H1 (cell line): ENCODE measurements around the gene UBE2D3. TPM values are rescaled to one million over a fixed set of nuclear protein-coding genes. Genes with fewer than 3 reads are reported as not detected.

Source experiments
- EGR1 ChIP-seq: IDR thresholded peaks from 2 replicates; pipeline ENCODE4 v1.6.1; 2011; ENCODE audit warnings: low read depth, low read length, borderline replicate concordance
- polyA plus RNA-seq, 7 experiments: library from polyadenylated mRNA; depleted of rRNA in 3 of 7; stranded (reverse) in 5 of 7; unstranded in 2 of 7; fragments of >200 nt in 5 of 7; fragments of 200-250 nt in 2 of 7; gene quantifications; 1 replicate in 5 of 7; 2 replicates in 1 of 7; 4 replicates in 1 of 7; pipeline versions ENCODE4 v1.2.1 to v1.2.3, GENCODE V29; 2011 to 2013; ENCODE audit warnings: missing spikeins in 2 of 7, mixed read lengths in 2 of 7
- total RNA-seq: library from RNA; stranded (reverse); fragmentation: NEBNext Ultra II Directional; extraction: Animal tissue kit (Norgen Biotek cat#: 25700); gene quantifications from 2 replicates; pipeline ENCODE4 v1.2.1, GENCODE V29; 2021

The UBE2D3 gene
- total and polyA plus RNA-seq, 2 of the 8 experiments (the other 6 are each of a cell fraction or from before 2014, with no cell fraction given): 396 to 544 TPM

- no peak for TF ChIP-seq EGR1
Observed at GRCh38 chr4:102772738-102773340, 54.5 kb downstream of the UBE2D3 start (continued).
